HCT116 (cell line): ENCODE data around the gene MTMR6.

Experiments
- EZH2 ChIP-seq: fragments of 200-600 bp; sonication (generic); IDR thresholded peaks from 2 replicates; pipeline ENCODE4 v1.6.1; 2017; ENCODE audit warnings: antibody characterized with exemption, mixed run types
- EZH2phosphoT487 ChIP-seq: fragments of 200-600 bp; IDR thresholded peaks from 2 replicates; pipeline ENCODE4 v1.6.1; 2018; ENCODE audit warnings: antibody characterized with exemption, borderline replicate concordance
- JUND ChIP-seq: IDR thresholded peaks from 2 replicates; pipeline ENCODE4 v1.6.1; 2012
- POLR2A ChIP-seq: IDR thresholded peaks from 2 replicates; pipeline ENCODE4 v1.7.0; 2011; ENCODE audit warnings: borderline replicate concordance; ENCODE audit not compliant: insufficient read depth, insufficient read length; ENCODE audit errors: extremely low read depth
- TCF7L2 ChIP-seq: IDR thresholded peaks from 2 replicates; pipeline ENCODE4 v1.7.0; 2011; ENCODE audit warnings: borderline replicate concordance, inconsistent platforms; ENCODE audit not compliant: insufficient read depth, insufficient read length; ENCODE audit errors: extremely low read depth
- ZNF274 ChIP-seq: fragments of 200-500 bp; sonication (Bioruptor generic); IDR thresholded peaks from 2 replicates; pipeline ENCODE4 v1.6.1; 2014; ENCODE audit warnings: mild to moderate bottlenecking, low read depth, low read length, inconsistent platforms
- TF ChIP-seq, protein P1 (sequence below), 3 experiments: fragments of 200-600 bp in 1 of 3; sonication (generic) in 1 of 3; IDR thresholded peaks in 2 of 3; conservative IDR thresholded peaks in 1 of 3; 2 replicates each; pipeline ENCODE4 v1.5.1; 2012 to 2017; ENCODE audit warnings: low read depth in 2 of 3, low read length in 2 of 3, antibody characterized with exemption in 1 of 3, borderline replicate concordance in 1 of 3, control low read depth in 1 of 3, mild to moderate bottlenecking in 1 of 3, mixed read lengths in 1 of 3, mixed run types in 1 of 3, moderate library complexity in 1 of 3; ENCODE audit not compliant: insufficient read depth in 1 of 3
- TF ChIP-seq, protein P2 (sequence below): IDR thresholded peaks from 2 replicates; pipeline ENCODE4 v1.6.1; 2012
- TF ChIP-seq, protein P3 (sequence below): IDR thresholded peaks from 2 replicates; pipeline ENCODE4 v1.6.1; 2011; ENCODE audit warnings: mild to moderate bottlenecking, low read length, moderate library complexity; ENCODE audit not compliant: insufficient replicate concordance; ENCODE audit errors: extremely low read depth

DNA sequence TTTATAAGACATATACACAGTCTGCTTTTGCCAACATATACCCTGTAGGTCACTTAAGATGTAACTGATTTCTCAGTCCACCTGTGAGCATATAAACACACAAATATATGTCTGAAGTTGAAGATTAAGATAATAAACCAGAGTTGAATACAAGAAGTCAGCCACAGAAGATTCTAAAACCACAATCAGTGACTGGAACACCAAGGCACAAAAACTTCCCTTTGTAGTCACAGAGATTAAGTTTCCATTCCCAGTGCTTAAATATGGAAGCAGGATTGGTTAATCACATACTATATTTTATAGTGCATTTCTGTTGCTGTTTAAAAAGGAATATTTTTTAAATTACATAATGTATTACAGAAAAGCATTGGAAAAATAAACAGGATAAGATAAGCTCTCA, 39.9 kb downstream of the MTMR6 start:
- TF ChIP-seq ZNF274: no peak
- TF ChIP-seq POLR2A: no peak
- TF ChIP-seq, protein P1, sequence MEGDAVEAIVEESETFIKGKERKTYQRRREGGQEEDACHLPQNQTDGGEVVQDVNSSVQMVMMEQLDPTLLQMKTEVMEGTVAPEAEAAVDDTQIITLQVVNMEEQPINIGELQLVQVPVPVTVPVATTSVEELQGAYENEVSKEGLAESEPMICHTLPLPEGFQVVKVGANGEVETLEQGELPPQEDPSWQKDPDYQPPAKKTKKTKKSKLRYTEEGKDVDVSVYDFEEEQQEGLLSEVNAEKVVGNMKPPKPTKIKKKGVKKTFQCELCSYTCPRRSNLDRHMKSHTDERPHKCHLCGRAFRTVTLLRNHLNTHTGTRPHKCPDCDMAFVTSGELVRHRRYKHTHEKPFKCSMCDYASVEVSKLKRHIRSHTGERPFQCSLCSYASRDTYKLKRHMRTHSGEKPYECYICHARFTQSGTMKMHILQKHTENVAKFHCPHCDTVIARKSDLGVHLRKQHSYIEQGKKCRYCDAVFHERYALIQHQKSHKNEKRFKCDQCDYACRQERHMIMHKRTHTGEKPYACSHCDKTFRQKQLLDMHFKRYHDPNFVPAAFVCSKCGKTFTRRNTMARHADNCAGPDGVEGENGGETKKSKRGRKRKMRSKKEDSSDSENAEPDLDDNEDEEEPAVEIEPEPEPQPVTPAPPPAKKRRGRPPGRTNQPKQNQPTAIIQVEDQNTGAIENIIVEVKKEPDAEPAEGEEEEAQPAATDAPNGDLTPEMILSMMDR (IDR thresholded peaks at IDR 0.05 in 2 of 3, conservative IDR thresholded peaks at IDR 0.05 in 1 of 3; ENCODE audit: borderline replicate concordance in 1 of 3, insufficient read depth in 1 of 3, low read depth in 2 of 3, low read length in 2 of 3): no peak
- TF ChIP-seq, protein P2, sequence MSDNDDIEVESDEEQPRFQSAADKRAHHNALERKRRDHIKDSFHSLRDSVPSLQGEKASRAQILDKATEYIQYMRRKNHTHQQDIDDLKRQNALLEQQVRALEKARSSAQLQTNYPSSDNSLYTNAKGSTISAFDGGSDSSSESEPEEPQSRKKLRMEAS: no peak
- TF ChIP-seq, protein P3, sequence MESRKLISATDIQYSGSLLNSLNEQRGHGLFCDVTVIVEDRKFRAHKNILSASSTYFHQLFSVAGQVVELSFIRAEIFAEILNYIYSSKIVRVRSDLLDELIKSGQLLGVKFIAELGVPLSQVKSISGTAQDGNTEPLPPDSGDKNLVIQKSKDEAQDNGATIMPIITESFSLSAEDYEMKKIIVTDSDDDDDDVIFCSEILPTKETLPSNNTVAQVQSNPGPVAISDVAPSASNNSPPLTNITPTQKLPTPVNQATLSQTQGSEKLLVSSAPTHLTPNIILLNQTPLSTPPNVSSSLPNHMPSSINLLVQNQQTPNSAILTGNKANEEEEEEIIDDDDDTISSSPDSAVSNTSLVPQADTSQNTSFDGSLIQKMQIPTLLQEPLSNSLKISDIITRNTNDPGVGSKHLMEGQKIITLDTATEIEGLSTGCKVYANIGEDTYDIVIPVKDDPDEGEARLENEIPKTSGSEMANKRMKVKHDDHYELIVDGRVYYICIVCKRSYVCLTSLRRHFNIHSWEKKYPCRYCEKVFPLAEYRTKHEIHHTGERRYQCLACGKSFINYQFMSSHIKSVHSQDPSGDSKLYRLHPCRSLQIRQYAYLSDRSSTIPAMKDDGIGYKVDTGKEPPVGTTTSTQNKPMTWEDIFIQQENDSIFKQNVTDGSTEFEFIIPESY: no peak
- no peak for TF ChIP-seq JUND
- no peak for TF ChIP-seq TCF7L2
- no peak for TF ChIP-seq EZH2phosphoT487
- no peak for TF ChIP-seq EZH2
